ENCODE results near the gene AIFM3.
"Not testable (repeated sequence)": the region's sequence is repeated elsewhere in the genome, so short reads cannot be mapped to it uniquely, and the experiment has no call there.

The AIFM3 gene

DNA sequence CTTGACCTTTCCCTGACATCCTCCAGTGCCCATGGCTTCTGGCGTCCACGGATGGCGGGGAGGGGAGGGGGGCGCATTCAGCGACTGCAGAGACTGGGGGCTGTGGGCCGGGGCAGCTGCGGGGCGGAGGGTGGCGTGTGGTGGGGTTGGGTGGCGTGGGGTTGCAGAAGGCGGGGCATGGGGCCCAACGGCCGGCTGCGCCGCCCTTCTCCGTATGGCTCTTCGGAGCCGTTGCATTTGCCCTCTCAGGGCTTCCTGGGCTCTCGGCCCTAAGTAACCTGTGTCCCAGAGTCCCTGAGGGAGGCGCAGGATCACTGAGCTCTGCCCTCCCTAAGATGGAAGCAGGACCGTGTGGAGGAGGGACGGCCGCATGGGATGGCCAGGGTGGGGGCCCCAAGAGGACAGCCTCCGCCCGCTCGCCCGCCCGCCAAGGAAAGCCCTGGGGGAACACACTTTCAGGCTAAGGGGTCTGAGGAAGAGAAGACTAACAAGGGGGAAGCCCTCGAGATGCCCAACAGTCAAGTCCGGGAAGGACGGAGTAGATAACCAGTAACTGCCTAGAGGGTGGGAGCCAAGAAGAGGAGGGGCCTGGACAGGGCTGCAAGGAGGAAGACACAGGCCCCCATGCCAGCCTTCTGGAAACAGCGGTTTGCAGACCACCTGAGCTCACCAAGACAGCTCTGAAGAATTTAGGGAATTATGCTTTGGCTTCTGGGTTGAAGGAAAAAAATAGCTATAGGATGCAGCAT, 9.2 kb upstream of the AIFM3 start:
- no peak for DNase-seq (ENCODE audit: low read depth in 2 of 2)

DNA sequence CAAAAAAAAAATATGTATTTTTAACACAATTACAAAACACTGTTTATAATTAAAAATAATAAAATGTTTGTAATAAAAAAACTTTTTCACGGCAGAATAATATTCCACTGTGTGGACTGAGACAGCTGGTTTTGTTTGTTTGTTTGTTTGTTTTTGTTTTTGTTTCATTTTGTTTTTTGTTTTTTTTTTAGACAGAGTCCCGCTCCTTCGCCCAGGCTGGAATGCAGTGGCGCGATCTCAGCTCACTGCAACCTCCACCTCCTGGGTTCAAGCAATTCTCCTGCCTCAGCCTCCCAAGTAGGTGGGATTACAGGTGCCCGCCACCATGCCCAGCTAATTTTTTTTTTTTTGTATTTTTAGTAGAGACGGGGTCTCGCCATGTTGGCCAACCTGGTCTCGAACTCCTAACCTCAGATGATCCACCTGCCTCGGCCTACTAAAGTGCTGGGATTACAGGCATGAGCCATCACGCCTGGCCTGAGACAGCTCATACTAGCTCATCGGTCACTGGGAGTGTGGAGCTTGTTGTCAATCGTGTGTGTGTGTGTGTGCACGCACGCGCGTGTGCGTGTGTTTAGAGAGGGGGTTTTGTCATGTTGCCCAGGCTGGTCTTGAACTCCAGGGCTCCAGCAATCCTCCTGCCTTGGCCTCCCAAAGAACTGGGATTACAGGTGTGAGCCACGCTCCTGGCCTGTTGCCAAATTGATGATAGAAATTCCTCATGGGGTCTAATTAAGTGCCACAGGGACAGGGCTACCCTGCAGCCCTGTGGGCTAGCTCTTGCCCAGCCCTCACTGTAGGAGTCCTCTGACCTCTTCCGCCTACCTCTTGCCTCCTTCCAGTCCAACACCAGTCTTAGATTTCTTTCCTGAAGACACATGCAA, 7.2 kb upstream of the AIFM3 start:
- no peak for DNase-seq (ENCODE audit: low read depth in 2 of 2)

DNA sequence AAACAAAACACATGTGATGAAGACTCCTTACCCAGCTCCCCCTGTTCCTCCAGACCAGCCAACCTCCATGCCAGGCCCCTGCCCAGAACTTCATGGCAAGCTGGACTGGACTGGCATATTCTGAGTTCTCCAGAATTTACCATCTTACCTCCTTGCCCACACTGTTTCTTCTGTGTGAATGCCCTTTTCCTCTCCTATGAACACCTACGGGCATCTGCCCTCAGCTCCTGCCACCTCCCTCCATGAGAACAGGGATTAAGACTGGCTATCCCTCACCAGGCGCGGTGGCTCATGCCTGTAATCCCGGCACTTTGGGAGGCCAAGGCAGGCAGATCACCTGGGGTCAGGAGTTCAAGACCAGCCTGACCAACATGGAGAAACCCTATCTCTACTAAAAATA, 6.4 kb upstream of the AIFM3 start:
- no peak for DNase-seq (ENCODE audit: low read depth in 2 of 2)

DNA sequence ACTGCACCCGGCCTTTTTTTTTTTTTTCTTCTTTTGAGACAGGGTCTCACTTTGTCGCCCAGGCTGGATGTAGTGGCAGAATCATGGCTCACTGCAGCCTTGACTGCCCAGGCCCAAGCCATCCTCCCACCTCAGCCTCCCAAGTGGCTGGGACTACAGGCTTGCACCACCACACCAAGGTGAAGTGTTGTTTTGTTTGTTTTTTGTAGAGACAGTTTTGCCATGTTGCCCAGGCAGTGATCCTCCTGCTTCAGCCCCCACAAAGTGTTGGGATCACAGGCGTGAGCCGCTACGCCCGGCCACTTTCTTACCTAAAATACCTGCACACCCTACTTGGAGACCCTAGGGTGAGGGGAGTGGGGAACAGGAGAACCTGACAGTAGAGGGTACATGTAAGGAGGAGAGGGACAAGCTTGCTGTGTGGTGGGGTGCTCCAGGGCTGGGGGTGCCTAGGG, 4.5 kb upstream of the AIFM3 start:
- no peak for DNase-seq (ENCODE audit: low read depth in 2 of 2)

DNA sequence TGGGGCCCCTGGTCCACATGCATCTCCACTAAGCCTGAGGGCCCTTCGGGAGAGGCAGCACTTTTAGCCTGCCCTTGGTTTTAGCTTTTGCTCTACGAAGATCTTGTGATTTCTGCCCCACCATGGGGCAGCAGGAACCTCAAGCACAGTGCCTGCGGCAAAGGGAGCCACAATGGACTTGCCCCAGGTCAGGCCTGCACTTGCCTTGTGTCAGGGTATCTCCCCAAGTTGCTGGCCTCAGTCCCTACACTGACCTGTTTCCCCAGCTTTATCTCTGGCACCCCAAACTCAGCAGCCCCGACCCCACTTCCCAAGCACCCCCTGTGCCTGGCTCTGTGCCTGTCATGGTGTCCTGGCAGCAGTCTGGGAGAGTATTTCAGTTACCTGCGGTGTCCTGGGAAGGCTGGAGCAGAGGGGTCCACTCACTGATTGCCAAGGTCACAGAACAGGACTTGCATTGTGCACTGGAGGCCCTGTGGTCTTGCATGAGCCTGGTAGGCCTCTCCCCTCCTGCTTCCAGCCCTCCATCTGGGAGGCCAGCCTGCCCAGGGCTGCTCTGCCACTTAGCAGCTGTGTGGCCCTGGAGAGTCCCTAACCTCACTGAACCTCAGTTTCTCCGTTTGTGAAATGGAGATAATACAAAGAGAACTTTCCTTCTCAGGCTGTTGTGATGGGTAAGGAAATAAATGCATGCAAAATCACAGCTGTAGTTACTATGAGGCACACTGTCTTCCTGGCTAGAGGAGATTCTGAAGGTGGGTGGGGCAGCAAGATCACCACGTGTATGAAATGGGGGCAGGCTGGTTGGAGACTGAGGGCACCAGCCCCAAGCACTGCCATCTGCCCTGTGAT, 3.6 kb upstream of the AIFM3 start:
- no peak for DNase-seq (ENCODE audit: low read depth in 2 of 2)

DNA sequence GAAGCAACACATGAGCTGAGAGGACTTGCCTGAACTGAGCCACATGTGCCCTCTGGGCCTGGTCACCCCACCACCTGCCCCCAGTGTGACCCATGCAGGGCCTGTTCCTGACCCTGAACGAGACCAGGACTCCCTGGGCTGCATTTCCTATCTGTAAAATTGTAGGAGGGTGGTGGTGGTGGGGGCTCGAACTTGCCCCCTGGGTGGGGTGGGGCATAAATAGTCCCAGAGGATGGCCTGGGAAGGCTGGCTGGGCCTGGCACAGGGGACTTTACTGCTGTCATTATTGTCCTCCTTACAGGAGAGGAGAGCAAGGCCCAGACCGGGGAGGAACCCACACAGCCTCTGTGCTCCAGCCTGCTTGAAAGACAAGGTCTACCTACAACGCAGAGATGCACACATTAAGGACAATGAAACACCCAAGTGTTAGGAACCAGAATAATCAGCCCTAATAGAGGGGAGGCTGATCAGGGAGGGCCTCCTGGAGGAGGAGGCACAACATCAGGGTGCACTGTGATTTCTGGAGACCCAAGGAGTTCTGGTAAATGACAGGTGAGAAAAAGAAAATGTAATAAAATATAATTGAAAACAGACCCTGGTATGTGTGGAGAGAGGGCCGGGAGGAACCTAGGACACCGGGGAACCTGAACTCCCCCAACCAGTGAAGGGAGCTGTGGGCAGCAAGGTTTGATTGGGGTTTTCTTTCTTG, 2.8 kb upstream of the AIFM3 start:
- no peak for DNase-seq (ENCODE audit: low read depth in 2 of 2)

DNA sequence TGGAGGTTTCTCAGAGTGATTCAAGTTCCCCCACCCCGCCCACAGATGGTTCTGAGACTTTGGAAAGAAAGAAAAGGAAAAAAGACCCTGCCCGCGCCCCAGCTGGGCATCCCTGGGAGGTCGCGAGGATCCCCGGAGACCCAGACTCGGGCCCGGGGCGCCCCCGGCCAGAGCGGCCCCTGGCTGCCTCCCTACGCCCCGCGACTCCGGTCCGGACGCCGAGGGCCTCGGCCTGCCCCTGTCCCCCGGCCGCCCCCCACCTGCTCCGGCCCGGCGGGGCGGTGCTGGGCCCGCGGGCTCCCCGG, 2.3 kb upstream of the AIFM3 start:
- DNase-seq (ENCODE audit: low read depth in 2 of 2), result no peak

DNA sequence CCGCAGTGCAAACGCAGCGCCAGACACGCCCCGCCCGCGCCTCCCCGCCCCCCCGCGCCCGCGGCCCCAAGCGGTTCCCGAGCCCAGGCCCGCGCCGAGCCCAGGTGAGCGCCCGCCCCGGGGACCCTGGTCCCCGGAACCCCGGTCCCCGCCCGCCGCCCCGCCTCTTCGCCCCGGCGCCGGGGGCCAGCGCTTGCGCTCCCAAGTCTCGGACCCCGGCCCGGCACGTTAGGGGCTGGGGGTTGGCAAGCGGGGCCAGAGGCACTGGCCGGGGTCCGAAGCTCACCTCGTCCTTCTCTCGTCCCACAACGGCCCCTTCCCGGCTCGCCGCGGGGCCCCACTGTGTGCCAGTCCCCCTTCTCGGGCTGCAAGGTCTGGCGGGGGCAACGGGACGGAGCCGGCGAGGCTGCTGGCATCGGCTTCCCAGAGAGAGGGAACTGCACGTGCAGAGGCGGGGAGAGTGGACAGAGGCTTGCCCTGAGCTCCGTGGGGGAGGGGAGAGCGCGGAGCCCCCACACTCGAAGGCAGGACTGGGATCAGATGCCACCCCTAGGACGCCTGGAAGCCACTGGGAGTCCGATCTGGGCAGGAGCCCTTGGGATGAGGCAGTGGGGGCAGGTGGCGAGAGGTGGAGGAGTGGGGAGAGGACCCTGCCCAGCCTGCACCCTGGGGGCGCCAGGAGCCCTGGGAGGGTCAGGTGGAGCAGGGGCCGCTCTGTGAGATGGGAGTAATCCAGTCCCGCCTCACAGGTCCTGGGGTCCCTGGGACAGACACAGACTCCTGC, 1.8 kb upstream of the AIFM3 start:
- no peak for DNase-seq (ENCODE audit: low read depth in 2 of 2)

DNA sequence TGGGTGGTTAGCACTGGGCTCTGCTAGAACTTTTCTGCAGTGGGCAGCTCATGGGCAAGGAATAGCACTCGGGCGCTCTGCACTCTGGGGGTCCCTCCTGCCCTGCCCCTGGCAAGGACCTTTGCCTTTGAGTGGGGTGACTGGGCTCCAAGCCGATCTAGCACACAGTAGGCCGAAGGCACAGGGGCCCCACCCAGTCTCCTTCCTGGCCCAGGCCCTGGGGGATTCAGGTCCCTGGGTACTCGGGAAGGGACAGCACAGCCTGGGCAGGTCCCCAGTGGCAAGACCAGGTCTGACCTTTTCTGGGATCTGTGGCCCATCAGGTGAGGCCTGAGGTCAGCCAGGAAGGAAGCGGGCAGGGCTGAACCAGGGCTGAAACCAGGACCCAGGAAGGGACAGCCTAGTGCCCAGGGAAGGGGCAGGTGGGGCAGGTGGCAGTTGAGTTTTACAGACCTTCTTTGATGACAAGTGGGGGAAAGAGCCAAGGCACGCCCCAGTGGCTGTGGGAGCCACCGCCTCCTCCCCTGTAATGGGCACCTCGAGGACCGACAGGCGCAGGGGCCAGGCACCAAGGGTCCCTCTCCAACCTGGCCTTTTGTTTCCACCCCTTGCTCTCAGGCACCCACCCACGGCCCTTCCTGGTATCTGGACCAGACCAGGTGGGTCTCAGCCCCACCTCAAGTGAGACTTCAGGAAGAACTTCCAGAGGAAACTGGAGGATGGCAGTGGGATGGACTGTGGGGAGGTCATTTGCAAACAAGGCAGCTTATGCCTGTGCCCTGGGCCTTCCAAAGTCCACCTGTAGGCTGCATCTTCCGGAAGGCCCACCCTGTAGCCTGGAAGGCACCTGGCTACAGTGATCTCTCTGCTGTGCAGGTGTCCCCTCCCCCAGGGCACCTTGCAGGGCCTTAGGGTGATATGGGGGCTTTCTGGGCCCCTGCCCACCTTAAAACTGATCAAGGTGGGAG, 883 bp upstream of the AIFM3 start:
- no peak for DNase-seq (ENCODE audit: low read depth in 2 of 2)

DNA sequence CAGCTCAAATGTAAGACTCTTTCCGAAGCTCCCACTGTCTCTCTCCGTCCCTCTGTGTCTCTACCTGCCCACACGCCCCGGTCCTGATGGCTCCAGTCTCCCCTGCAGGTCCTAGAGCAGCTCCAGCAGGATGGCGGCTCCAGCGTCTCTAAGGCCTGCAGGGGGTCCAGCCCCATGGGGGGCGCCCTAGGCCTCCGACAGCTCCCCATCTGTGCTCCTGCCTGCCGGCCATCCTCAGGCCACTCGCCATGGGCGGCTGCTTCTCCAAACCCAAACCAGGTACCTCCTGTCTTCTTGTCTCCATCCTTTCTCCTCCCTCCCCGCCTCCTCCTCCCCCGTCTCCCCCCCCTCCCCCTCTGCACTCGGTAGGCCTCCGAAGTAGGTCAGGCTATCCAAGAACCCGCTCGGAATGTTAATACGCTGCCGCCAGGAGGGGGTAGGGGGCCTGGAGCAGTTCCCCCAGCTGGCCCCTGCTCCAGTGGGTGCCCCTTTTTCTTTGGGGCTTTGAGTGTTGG, 699 bp downstream of the AIFM3 start:
- DNase-seq (ENCODE audit: low read depth in 2 of 2), result no peak

DNA sequence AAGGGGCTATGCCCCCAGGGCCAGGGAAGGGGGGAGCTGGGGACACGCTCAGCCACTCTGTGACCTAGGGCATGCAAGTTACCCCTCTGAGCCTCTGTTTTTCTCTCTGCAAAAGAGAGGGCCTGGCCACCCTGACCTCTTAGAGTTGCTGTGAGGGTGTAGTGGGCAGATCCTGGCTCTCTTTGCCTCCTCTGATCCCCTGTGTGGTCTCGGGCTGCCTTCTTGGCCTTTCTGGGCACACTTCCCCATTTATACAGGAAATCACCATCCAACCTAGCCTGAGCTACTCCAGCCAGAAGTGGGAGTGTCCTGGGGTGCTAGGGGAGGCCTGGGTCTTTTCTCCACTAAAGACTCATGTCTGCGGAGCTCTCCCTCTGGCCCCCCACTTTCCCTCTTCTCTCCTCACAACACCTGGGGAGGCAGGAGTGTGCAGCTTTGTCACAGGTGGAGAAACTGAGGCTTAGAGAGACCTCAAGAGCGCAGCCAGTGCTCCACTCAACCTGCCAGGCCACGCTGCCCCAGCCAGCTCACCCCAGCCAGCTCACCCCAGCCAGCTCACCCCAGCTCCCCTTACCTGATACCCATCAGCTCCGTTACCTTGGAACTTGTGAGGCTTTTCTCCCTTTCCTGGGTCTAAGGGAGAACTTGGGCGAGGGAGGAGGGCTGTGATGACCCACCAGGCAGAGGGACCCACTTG, 1.4 kb downstream of the AIFM3 start:
- no peak for DNase-seq (ENCODE audit: low read depth in 2 of 2)

DNA sequence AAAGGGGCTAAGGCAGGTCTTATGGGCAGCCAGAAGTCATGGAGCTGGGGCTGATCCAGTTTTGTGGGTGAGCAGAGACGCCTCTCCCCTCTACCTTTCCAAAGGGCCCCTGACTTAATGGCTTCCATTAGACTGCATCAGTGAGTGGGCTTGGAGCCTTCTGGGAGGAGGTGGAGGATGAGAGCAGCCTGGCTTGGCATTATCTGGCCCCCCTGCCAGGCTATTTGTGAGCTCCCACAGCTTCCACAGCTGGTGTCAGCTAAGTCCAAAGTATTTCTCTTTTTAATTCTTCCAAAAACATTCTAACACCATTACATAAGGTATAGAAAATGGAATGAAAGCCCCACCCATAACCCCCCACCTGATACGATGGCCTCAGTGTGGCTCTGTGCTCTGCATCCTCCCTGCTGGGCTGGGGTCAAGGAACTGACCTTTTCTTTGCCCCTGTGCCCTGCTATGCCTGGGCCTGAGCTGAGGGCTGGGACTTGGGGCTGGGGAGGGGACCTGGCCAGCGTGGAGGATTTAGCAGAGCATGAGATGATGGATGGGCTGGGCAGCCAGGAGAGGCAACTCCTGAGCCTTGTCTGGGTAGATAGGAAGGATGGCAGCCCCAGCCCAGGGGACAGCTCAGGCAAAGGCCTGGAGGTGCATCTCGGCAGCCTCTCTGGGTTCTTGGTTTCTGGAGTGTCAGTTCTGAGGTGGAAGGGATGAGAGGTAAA, 4.0 kb downstream of the AIFM3 start:
- no peak for DNase-seq (ENCODE audit: low read depth in 2 of 2)

DNA sequence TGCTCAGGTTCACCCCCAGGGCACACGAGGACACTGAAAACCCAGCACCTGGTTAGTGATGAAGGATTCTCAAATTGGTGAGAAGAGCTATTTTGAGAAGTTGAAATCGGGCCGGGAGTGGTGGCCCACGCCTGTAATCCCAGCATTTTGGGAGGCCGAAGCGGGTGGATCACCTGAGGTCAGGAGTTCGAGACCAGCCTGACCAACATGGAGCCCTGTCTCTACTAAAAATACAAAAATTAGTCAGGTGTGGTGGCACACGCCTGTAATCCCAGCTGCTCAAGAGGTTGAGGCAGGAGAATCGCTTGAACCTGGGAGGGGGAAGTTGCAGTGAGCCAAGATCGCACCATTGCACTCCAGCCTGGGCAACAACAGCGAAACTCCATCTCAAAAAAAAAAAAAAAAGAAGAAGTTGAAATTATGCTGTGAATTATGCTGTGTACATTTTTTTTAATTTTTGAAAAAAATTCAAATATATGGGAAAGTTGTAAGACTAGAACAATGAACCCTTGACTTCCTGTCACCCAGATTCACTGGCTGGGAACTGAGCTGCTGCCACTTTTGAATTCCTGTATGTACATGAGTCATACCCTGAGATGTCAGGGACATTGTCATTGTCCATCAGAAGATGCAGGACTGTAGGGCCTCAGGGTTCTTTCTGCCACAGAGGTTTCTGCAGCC, 5.1 kb downstream of the AIFM3 start:
- DNase-seq (ENCODE audit: low read depth in 2 of 2), result not testable (repeated sequence)

DNA sequence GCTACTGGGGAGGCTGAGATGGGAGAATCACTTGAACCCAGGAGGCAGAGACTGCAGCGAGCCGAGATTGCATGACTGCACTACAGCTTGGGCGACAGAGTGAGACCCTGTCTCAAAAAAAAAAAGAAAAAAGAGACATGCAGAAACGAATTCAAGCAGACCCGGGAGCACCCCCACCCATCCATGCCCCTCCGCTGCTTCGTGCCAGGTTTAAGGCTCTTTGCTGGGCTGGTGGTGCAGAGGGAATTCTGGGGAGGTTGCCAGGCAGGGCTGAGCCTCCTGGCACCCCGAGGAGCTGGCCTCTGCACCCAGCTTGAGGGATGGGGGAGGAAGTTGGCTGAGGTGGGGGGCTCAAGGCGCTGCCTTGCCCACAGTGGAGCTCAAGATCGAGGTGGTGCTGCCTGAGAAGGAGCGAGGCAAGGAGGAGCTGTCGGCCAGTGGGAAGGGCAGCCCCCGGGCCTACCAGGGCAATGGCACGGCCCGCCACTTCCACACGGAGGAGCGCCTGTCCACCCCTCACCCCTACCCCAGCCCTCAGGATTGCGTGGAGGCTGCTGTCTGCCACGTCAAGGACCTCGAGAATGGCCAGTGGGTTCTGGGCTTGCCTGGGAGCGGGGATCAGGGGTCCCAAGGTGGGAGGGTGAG, 6.0 kb downstream of the AIFM3 start:
- DNase-seq (ENCODE audit: low read depth in 2 of 2), result no peak

DNA sequence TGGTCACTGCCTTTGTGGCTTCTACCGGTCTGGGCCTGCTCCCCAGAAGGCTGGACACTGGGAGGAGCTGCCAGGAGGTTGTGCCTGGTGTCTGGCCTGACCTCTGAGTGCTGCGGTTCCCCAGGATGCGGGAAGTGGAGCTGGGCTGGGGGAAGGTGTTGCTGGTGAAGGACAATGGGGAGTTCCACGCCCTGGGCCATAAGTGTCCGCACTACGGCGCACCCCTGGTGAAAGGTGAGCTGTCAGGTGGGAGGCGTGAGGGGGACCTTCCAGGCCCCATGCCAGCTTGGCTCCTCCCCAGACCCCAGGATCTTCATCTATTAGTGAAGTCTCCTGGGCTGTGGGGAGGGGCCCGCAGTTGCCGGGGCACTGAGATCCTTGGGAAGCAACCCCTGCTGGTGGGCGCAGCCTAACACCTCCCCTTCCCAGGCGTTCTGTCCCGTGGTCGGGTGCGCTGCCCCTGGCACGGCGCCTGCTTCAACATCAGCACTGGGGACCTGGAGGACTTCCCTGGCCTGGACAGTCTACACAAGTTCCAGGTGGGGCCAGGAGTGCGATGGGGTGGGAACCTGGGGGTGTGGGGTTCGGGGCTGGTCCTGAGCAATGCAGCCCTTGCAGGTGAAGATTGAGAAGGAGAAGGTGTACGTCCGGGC, 6.7 kb downstream of the AIFM3 start:
- DNase-seq (ENCODE audit: low read depth in 2 of 2), result no peak

DNA sequence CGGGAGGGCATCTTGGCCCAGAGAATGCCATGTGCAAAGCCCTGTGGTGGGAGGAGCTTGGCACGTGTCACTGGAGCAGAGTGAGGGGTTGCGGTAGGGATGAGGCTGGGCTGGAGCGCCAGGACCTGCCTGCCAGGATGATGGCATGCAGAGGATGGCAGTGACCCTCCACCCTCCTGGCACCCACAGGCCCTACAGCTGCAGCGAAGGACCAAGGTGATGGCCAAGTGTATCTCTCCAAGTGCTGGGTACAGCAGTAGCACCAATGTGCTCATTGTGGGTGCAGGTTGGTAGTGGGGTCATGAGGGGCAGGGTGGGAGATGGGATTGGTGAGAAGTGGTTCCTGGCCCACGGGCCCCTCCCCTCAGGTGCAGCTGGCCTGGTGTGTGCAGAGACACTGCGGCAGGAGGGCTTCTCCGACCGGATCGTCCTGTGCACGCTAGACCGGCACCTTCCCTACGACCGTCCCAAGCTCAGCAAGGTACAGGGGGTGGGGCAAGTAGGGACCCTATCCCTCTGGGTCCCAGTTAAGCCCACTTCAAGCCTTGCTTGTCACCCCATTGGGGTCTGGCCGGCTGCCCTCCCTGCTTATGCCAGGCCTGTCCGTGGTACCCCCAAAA, 7.4 kb downstream of the AIFM3 start:
- DNase-seq (ENCODE audit: low read depth in 2 of 2), result no peak
